GM10266 (cell line): ENCODE data around the gene DPT.

Experiments used
- DNase-seq: peaks from one replicate; pipeline ENCODE4 v3.0.0; 2012; ENCODE audit errors: extremely low spot score
- CTCF ChIP-seq: IDR thresholded peaks from 2 replicates; pipeline ENCODE4 v1.5.1; 2012; ENCODE audit warnings: mild to moderate bottlenecking, low read depth; ENCODE audit not compliant: control insufficient read depth, insufficient read depth; ENCODE audit errors: missing control alignments

DPT gene

GRCh38 chr1:168717906-168718891 is 10.8 kb downstream of the DPT start:
- no peak for TF ChIP-seq CTCF
- no peak for DNase-seq

GRCh38 chr1:168714012-168714411 is 15.0 kb downstream of the DPT start:
- no peak for TF ChIP-seq CTCF
- no peak for DNase-seq

- TF ChIP-seq CTCF: no peak
- no peak for DNase-seq
Measured at GRCh38 chr1:168709405-168710363, 19.3 kb downstream of the DPT start.

GRCh38 chr1:168708698-168709404 is 20.2 kb downstream of the DPT start:
- DNase-seq: no peak
- TF ChIP-seq CTCF: no peak

GRCh38 chr1:168706391-168706992 is 22.5 kb downstream of the DPT start:
- TF ChIP-seq CTCF: no peak
- no peak for DNase-seq

- TF ChIP-seq CTCF: no peak
- no peak for DNase-seq
Measured at GRCh38 chr1:168700575-168701268, 28.3 kb downstream of the DPT start.
